Activated CD8-positive, alpha-beta memory T cell treated with anti-CD3 and anti-CD28 coated beads, Interleukin-2, amount 10 ng/mL, durations not matched to agents 7 days and 5 days (primary cell): ENCODE data around the gene GAPDHS. TPM values are rescaled to one million over a fixed set of nuclear protein-coding genes. Genes with fewer than 3 reads are reported as not detected.

Source experiments
- ATAC-seq: fragments of 150-1000 bp; cut with Tn5 transposase; one replicate; pipeline ENCODE4 v1.10.0; 2021; ENCODE audit warnings: moderate library complexity
- CTCF ChIA-PET: fragments of 350-600 bp; sonication (Branson Sonifier 250); formaldehyde crosslinking; loops from one replicate; lab custom pipeline; 2021; ENCODE audit warnings: antibody characterized with exemption; lab: Charles Lee
- DNase-seq: peaks from one replicate; pipeline ENCODE4 v3.0.0-alpha.2; 2020
- H3K27ac Mint-ChIP-seq: one replicate; pipeline ENCODE4 v1.8.0; 2021; ENCODE audit warnings: mild to moderate bottlenecking, mixed read lengths
- H3K27me3 Mint-ChIP-seq: one replicate; pipeline ENCODE4 v1.8.0; 2021; ENCODE audit warnings: mixed read lengths
- H3K36me3 Mint-ChIP-seq: one replicate; pipeline ENCODE4 v1.8.0; 2021; ENCODE audit warnings: mild to moderate bottlenecking, mixed read lengths
- H3K4me1 Mint-ChIP-seq: one replicate; pipeline ENCODE4 v1.8.0; 2021; ENCODE audit warnings: mixed read lengths
- H3K4me3 Mint-ChIP-seq: one replicate; pipeline ENCODE4 v1.8.0; 2021; ENCODE audit warnings: mild to moderate bottlenecking, moderate library complexity, mixed read lengths
- H3K9me3 Mint-ChIP-seq: one replicate; pipeline ENCODE4 v1.8.0; 2022; ENCODE audit warnings: low read depth, mixed read lengths
- total RNA-seq, 2 experiments: library from RNA; stranded (reverse); gene quantifications; one replicate each; pipeline ENCODE4 v1.2.3, GENCODE V29; 2021

The GAPDHS gene
- total RNA-seq, 2 experiments from 2014 or later = not detected

- peak; percentile 68 for DNase-seq
- H3K9me3 Mint-ChIP-seq = no peaks in the 10 kb centered on the region
- no peak overlapping the region for H3K27ac Mint-ChIP-seq
- H3K4me1 Mint-ChIP-seq = peaks cover 25% of the 10 kb centered on the region
- CTCF ChIA-PET = interaction anchor here (0.6 to 2.9 kb wide), 23 partner anchors 9 to 382 kb away, joined by 3 to 13 read pairs (median 4); partner anchors contain the start of genes COX6B1 and HAUS5
- H3K36me3 Mint-ChIP-seq = peaks cover 2% of the 10 kb centered on the region
- ATAC-seq = no peak
- H3K27me3 Mint-ChIP-seq = no peaks in the 10 kb centered on the region
- no peak overlapping the region for H3K4me3 Mint-ChIP-seq
These were observed 16.0 kb downstream of the GAPDHS start for GRCh38 chr19:35549174-35549788.

DNA sequence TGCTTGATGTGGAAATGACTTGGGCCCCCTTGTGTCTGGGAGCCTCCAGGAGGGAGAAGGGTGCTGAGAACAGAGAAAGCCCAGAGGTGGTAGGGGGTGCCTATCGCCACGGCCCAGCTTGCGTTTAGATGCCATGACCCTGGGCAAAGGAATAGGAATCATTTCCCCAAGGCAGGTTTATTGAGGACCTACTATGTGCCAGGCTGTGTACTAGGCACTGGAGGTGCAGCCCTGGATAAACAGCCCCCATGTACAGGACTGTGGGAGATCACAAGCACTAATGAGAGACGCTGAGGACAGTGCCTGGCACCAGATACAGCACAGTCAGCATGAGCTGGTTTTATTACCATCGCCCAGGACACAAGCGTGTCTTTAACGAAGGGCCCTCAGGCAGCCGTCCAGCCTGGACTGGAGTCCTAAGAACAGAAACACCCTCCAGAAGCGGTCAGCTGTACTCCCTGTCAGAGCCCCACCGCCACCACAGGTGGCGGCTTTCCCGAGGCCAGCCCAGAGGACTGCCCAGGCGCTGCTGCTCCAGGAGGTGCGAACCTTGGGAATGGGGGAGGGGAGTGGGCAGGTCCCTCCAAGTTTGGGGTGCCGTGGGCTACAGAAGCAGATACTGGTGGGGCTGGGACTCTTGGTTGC lies 16.7 kb downstream of the GAPDHS start:
- no peaks in the 10 kb centered on the region for H3K9me3 Mint-ChIP-seq
- no peaks in the 10 kb centered on the region for H3K27me3 Mint-ChIP-seq
- ATAC-seq (no peak), DNase-seq (no peak)
- H3K36me3 Mint-ChIP-seq = no peaks in the 10 kb centered on the region
- no peak overlapping the region for H3K4me3 Mint-ChIP-seq
- peaks cover 19% of the 10 kb centered on the region for H3K4me1 Mint-ChIP-seq
- CTCF ChIA-PET = interaction anchor here (0.6 to 2.9 kb wide), 13 partner anchors 8 to 381 kb away, joined by 3 to 13 read pairs (median 5); partner anchors contain the start of genes COX6B1 and HAUS5
- no peak overlapping the region for H3K27ac Mint-ChIP-seq

DNA sequence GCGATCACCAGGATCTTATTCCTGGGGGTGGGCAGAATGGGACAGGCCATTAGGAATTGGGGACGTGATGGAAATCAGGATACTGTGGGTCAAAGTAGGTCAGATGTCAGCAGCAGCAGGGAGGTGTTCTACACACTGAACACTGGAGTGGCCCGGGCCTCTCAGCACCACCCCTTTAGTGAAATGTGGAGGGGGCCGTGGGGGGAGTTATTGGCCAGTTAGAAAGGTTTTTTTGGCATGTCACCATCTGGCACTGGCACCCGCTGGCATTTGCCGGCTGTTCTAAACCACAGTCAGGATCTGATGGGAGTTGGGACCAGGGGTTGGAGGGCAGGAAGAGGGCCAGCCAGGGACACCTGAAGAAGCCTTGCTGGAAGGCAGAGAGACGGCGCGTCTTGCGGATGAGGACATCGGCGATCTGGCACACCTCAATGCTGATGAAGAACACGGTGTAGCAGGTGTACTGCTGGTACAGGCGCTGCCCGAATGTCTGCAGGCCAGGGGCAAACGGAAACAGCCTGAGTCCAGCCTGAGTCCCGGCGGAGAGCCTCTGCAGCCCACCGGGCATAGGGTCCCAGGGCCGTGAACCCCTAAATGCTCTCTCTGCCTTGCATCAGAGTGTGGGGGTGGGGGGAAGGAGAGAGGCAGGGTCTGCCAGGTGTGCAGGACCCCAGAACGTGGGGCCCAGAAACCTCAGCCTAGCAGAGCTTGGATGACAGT lies 18.0 kb downstream of the GAPDHS start:
- ATAC-seq (no peak), DNase-seq (no peak)
- Mint-ChIP-seq H3K4me1 (peaks cover 16% of the 10 kb centered on the region), H3K27ac (no peak overlapping the region), H3K9me3 (no peaks in the 10 kb centered on the region), H3K36me3 (no peaks in the 10 kb centered on the region), H3K27me3 (peaks cover 4% of the 10 kb centered on the region), H3K4me3 (no peak overlapping the region)
- CTCF ChIA-PET = no interaction called here

DNA sequence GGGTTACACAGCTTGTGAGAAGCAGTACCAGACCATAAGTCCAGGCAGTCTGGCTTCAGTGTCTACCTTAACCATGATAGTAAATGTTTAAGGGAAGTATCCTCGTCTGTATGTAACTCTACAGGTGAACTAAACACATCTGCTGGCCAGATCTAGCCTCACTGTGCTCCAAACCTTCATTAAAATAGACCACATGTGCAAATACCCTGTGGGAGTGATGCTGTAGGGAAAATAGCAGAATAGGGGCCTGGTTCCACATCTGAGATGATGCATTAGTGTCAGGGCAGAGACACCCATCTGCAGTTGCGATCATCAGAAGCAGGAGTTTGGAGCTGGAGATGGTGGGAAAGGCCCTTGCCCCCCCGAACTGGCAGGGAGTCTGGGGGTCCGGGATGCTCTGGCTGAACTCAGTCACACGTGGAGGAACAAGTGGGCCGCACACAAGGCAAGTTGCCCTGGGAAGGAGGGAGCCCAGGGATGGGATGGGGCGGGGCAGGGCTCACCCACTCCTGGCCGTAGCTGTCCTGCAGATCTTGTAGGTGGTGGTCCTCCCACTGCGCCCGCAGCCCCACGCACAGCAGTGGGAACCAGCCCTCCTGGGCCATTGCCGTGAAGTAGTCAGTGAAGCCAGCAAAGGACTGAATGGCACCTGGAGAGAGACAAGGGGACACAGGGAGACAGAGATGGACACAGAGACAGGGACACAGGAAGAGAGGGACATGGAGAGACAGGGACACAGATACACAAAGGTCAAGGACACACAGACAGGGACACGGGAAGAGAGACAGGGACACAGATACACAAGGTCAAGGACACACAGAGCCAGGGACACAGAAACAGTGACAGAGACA lies 19.5 kb downstream of the GAPDHS start:
- CTCF ChIA-PET = no interaction called here

GRCh38 chr19:35553385-35554000 lies 20.2 kb downstream of the GAPDHS start:
- CTCF ChIA-PET = no interaction called here
- H3K27me3 Mint-ChIP-seq = peaks cover 7% of the 10 kb centered on the region
- ATAC-seq (no peak), DNase-seq (no peak)
- H3K27ac Mint-ChIP-seq = no peak overlapping the region
- no peak overlapping the region for H3K4me3 Mint-ChIP-seq
- peaks cover 10% of the 10 kb centered on the region for H3K4me1 Mint-ChIP-seq
- H3K36me3 Mint-ChIP-seq = no peaks in the 10 kb centered on the region
- no peaks in the 10 kb centered on the region for H3K9me3 Mint-ChIP-seq

More for the DNA sequence above, 19.5 kb downstream of the GAPDHS start:
- peaks cover 7% of the 10 kb centered on the region for H3K27me3 Mint-ChIP-seq
- H3K36me3 Mint-ChIP-seq = no peaks in the 10 kb centered on the region
- H3K27ac Mint-ChIP-seq = no peak overlapping the region
- ATAC-seq (no peak), DNase-seq (no peak)
- H3K4me1 Mint-ChIP-seq = peaks cover 8% of the 10 kb centered on the region
- H3K4me3 Mint-ChIP-seq = no peak overlapping the region
- no peaks in the 10 kb centered on the region for H3K9me3 Mint-ChIP-seq

DNA sequence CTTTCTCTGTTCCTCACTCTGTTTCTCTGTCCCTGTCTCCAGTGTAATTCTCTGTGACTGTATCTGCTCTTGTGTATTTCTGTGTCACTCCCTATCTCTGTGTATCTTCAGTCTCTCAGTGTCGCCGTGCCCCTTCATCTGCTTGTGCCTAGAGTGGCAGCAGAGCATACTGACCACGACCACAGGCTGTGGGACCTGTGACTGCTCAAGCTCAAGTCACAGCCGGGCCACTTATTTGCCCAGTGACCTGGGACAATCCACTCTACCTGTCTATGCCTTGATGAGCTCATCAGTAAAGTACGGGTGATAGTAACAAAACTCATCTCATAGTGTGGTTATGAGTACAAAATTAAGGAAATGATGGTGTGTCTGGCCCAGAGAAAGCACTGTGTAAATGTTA lies 20.8 kb downstream of the GAPDHS start:
- Mint-ChIP-seq H3K36me3 (no peaks in the 10 kb centered on the region), H3K27ac (no peak overlapping the region), H3K4me3 (no peak overlapping the region), H3K4me1 (peaks cover 11% of the 10 kb centered on the region), H3K27me3 (peaks cover 11% of the 10 kb centered on the region), H3K9me3 (no peaks in the 10 kb centered on the region)
- DNase-seq (no peak), ATAC-seq (no peak)
- CTCF ChIA-PET = no interaction called here

DNA sequence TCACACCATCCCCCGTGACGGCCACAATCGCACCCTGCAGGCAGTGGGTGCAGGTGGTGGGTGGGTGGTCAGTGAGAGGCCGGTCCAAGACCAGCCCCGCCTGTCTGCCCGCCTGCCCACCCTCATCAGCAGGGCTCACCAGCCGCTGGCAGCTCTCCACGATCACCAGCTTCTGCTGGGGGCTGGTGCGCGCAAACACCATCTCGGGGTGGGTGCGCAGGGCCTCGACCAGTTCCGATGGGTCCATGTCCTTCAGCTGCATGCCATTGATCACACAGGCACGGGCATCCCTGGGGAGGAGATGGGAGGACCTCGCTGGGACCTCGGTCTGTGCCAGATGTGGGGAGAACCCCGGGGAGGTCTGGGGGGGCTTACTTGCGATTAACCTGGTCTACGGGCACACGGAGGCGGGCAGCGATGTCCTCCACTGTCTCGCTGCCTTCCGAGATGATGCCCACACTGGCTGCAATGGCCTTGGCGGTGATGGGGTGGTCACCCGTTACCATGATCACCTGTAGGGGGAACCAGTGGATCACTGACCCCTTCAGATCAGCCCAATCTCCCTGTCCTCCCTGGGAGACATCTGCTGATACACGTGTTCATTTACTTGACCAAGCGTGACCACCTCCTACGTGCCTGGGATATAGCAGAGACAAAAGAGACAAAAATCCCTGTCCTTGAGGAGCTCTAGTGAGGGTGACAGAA lies 22.2 kb downstream of the GAPDHS start:
- ATAC-seq (no peak), DNase-seq (no peak)
- peaks cover 8% of the 10 kb centered on the region for H3K4me1 Mint-ChIP-seq
- H3K36me3 Mint-ChIP-seq = no peaks in the 10 kb centered on the region
- H3K27ac Mint-ChIP-seq = no peak overlapping the region
- H3K4me3 Mint-ChIP-seq = no peak overlapping the region
- CTCF ChIA-PET = interaction anchor here (1.8 kb wide), 1 partner anchor 45 kb away, joined by 4 read pairs; no protein-coding TSS in a partner anchor
- peaks cover 21% of the 10 kb centered on the region for H3K27me3 Mint-ChIP-seq
- no peaks in the 10 kb centered on the region for H3K9me3 Mint-ChIP-seq

- Mint-ChIP-seq H3K27me3 (peaks cover 23% of the 10 kb centered on the region), H3K9me3 (no peaks in the 10 kb centered on the region), H3K4me3 (no peak overlapping the region), H3K27ac (no peak overlapping the region), H3K36me3 (no peaks in the 10 kb centered on the region), H3K4me1 (peaks cover 8% of the 10 kb centered on the region)
- no peak for DNase-seq
- no peak for ATAC-seq
- CTCF ChIA-PET = interaction anchor here (1.8 kb wide), 2 partner anchors 46 to 264 kb away, joined by 4 to 6 read pairs; no protein-coding TSS in a partner anchor
These were observed 22.9 kb downstream of the GAPDHS start for GRCh38 chr19:35556025-35556590.

- H3K27ac Mint-ChIP-seq = no peak overlapping the region
- CTCF ChIA-PET = interaction anchor here (0.7 to 2.4 kb wide), 3 partner anchors 8 to 263 kb away, joined by 3 to 9 read pairs (median 6); no protein-coding TSS in a partner anchor
- no peaks in the 10 kb centered on the region for H3K36me3 Mint-ChIP-seq
- H3K4me3 Mint-ChIP-seq = no peak overlapping the region
- H3K4me1 Mint-ChIP-seq = peaks cover 8% of the 10 kb centered on the region
- peaks cover 28% of the 10 kb centered on the region for H3K27me3 Mint-ChIP-seq
- ATAC-seq = no peak
- H3K9me3 Mint-ChIP-seq = no peaks in the 10 kb centered on the region
- DNase-seq = no peak
These were observed 23.7 kb downstream of the GAPDHS start for GRCh38 chr19:35556846-35557538.

- Mint-ChIP-seq H3K27me3 (peaks cover 30% of the 10 kb centered on the region), H3K36me3 (no peaks in the 10 kb centered on the region), H3K9me3 (no peaks in the 10 kb centered on the region), H3K27ac (no peak overlapping the region), H3K4me3 (peak overlapping the region; percentile 52), H3K4me1 (peaks cover 8% of the 10 kb centered on the region)
- ATAC-seq (peak; percentile 67), DNase-seq (peak; percentile 66)
- CTCF ChIA-PET = interaction anchor here (0.7 to 2.4 kb wide), 5 partner anchors 9 to 262 kb away, joined by 3 to 9 read pairs (median 3); no protein-coding TSS in a partner anchor
These were observed 24.5 kb downstream of the GAPDHS start for GRCh38 chr19:35557539-35558399.
